HG03196 (cell line): ENCODE measurements around the gene FLCN.
"Not testable (repeated sequence)": the region's sequence is repeated elsewhere in the genome, so short reads cannot be mapped to it uniquely, and the experiment has no call there.

Experiments
- ATAC-seq: cut with Tn5 transposase; IDR thresholded peaks from one replicate; pipeline ENCODE4 v1.9.1; 2021; ENCODE audit not compliant: unreplicated experiment

FLCN gene

DNA sequence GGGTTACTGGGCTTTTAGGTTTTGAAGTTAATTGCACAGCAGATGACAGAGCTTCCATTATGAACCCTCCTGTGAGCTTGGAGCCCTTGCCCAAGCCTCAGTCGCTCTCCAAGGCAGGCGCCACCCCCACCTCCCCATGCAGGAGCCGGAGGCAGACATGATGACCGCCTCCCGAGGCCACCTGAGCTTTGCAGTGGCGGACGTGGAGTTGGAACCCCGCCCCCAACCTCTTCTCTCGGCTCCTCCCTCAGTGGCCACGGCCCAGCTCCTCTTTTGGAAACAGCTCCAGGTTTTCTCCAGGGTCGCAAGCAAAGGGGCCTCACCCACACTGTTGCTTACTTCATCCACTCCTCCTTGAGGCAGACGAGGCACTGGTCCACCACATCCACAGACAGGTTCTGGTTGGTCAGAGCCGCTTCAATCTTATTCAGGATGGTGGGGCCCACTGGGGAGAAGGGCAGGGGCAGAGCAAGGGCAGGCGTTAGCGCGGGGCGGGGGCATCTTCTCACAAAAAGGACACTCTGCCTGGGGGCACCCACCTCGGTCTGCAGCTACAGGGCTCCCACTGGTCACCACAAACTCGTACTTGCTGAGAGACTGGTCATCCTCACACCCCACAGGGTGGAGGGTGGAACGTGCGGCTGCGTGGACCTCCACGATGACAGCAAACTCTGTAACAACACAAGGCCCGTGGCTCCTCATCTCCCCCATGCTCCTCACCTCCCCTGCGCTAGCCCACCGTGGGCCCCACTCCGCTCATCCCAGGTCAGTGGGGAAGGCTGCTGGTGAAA is 22.1 kb downstream of the FLCN start:
- no peak for ATAC-seq

DNA sequence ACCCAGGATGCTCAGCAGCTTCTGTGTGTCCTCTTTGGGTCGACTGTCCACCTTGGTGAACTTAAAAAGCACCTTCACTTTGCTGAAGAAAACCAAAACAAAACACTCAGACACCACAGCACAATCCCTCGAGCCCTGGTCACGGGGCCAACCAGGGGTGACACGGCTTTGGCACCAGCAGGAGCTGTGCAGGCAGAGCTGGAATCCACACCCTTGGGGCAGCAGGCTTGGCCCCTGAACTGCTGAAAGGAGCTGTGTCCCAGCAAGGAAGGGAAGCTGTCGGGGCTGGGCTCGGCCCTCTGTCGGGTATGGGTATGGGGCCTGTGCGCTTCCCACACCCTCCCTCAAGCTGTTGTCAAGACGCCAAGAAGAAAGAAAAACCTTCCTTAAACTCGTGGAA is 23.2 kb downstream of the FLCN start:
- ATAC-seq = no peak

GRCh38 chr17:17207998-17208397 is 29.0 kb downstream of the FLCN start:
- no peak for ATAC-seq

GRCh38 chr17:17206913-17207335 is 30.0 kb downstream of the FLCN start:
- no peak for ATAC-seq

GRCh38 chr17:17206124-17206912 is 30.6 kb downstream of the FLCN start, which contains the start of gene PLD6:
Gene PLD6, minus strand, starts transcription at chr17:17206333. Its CDS starts 47 bp downstream, at chr17:17206286.
- ATAC-seq = no peak

GRCh38 chr17:17205368-17206123 is 31.4 kb downstream of the FLCN start:
- ATAC-seq = no peak

GRCh38 chr17:17204635-17205231 is 32.2 kb downstream of the FLCN start:
- no peak for ATAC-seq

DNA sequence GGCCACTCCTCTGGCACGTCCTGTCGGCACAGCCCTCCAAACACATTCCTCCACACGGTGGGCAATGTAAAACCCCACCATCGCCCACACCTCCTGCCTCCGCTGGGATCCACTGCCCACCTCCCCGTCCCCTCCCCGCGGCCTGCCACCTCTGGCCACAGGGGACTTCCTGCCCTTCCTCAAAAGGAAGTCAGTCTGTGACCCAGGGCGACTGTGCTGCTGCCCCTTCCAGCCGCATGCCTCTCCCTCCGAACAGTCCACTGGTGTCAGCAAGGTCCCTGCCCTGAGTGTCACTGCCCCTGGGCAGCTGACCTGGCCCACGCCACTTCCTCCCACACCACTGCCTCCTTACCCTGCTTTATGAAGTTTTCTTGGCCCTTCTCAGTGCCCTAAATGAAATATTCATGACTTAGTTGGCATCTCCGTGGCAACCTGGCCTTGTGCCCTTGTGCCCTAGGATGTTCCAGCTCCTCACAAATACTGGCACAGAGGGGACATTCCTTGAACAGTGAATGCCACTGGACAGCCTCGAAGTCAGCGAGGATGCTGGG is 32.9 kb downstream of the FLCN start:
- no peak for ATAC-seq

DNA sequence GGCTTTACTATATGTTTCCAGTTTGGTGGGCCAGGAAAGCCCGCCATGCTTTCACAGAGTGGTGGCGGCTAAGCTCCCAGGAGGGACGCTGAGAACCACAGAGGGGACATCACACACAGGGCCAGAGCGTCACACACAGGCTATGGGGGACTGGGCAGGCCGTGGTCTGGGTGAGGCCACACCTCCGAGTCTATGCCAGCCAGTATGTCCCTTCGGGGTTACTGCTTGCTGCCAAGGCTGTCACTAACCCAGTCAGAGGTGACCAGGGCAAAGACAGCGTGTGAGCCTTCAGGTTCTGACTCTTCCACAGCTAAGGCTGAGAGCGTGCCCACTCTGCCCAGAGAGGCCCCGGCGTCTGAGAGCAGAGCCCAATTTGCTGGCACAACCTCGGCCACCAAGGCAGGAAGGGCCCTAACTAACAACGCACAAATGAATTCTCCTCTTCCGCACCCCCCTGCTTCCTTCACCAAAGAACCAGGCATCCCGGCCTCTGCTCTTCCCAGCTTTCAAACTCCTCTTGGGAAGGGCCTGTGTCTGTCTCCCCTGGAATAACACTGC is 33.7 kb downstream of the FLCN start:
- ATAC-seq = no peak

- ATAC-seq = no peak
Measured at GRCh38 chr17:17201907-17202306, 35.1 kb downstream of the FLCN start.

DNA sequence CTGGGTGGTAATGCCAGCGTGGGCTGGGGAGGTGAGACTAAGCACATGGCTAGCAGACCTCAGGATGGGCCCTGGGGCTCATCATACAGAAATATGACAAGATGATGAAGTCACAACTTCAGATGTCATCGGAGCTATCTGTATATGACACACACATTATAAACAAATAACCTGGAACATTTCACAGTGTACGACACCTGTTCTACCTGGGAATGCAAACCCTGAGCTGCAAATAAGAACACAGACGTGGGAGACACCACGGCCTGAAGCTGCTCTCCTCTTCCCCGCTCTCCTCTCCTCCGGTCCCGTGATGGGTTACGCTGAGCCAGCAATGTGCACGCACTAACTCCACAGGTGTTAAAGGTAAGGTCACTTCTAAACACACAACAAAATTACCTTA is 35.7 kb downstream of the FLCN start:
- ATAC-seq = no peak

DNA sequence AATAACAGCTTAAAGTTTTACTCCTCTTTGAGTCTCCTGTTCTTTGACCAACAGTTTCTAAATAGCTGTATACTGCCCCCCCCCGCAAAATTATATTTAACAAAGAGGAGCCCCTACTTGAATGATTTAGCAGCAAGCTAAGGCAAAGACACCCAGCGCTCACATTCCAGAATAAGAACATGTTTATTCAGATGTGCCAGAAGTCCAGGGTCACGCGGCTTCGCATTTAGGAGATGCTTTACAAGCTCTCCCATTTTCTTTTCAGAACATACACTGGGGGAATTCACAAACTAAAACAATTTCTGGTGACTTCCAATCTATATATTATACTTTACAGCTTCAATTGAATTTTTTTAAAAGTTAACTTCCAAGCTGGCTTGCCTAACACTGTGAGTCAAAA is 36.1 kb downstream of the FLCN start:
- ATAC-seq = no peak

- no peak for ATAC-seq
Measured at GRCh38 chr17:17200311-17200710, 36.7 kb downstream of the FLCN start.

DNA sequence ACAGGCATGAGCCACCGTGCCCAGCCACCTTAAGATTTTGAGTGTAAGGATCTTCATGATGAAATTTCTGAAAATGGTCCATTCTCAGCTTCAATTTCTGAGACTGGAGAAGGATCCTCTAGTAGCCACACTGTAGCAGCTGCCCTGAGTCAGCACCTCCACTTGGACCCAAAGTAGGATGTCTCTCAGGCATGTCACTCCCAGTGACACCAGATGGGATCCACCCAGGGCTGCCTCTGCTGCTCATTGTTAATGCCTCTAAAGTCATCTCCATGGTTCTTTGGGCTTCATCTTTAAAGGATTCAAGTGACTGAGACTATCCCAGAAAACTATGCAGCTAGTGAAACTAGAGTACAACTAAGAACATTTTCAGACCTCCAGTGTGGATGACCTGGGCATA is 38.7 kb downstream of the FLCN start:
- ATAC-seq = no peak

DNA sequence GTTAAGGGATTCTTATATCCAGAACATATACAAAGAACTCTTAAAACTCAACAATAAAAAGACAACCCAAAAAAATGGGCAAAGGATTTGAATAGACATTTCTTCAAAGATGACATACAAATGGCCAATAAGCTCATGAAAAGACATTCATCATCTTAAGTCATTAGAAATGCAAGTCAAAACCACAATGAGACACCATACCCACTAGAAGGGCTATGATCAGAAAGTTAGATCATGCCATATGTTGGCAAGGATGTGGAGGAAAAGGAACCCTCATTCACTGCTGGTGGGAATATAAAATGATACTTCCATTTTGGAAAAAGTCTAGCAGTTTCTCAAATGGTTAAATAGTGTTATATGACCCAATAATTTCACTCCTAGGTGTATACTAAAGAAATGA is 40.2 kb downstream of the FLCN start:
- no peak for ATAC-seq

- ATAC-seq = not testable (repeated sequence)
Measured at GRCh38 chr17:17195466-17195865, 41.5 kb downstream of the FLCN start.

GRCh38 chr17:17191961-17192381 is 45.0 kb downstream of the FLCN start:
- ATAC-seq = no peak

GRCh38 chr17:17191346-17191792 is 45.6 kb downstream of the FLCN start:
- no peak for ATAC-seq

DNA sequence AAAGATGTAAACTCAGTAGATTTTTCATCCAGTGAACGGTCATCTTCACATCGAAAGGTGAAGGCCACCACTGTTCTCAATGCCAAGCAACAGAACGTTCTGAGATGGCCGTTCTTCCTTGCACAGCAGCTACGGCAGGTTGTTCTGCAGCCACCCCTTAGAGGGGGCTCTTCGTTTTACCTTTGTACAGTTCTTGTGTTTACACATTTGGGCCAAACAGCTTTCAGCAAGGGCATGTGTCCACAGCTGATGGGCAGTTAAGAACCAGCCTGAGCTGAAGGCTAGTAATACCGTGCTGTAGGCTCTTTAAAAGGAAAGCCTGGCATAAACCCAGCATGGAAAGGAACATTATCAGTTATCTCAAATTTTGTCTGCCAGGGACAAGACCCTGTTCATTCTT is 46.8 kb downstream of the FLCN start:
- ATAC-seq = no peak

DNA sequence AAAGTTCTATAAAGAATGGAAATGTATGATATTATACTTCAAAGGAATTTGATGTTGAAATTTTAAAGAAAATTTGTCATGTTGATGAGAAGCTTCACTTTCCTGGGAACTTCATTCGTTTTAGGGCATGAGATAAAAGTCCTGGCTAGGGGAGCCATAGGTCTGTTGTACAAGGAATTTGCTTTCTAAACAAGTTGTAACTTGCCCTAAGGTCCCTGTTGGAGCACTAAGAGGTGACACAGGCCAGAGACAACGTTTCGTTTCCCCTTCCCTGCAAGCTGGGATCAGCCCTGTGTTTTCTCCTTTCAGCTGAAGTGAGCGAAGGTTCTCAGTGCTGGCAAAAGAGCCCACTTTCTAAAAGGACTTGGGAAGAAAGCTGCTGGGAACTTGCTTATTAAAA is 47.4 kb downstream of the FLCN start:
- no peak for ATAC-seq
